ENCODE results near the gene NACA2. TPM values are rescaled to one million over a fixed set of nuclear protein-coding genes. Genes with fewer than 3 reads are reported as not detected.

NACA2 gene
- total and polyA plus RNA-seq, 2 of the 4 experiments (the other 2 are of a cell fraction): not detected

GRCh38 chr17:61611323-61611722 is 20.3 kb upstream of the NACA2 start:
- Histone ChIP-seq H3K9ac (ENCODE audit: low read depth, low read length) (no peak overlapping the region), H3K9me3 (ENCODE audit: control insufficient read depth, insufficient read depth, low read length) (no peaks in the 10 kb centered on the region), H3K14ac (replicated peaks; ENCODE audit: low read depth, low read length) (no peak overlapping the region), H3K9me1 (ENCODE audit: insufficient read depth, low read length) (peaks cover 2% of the 10 kb centered on the region; the same call in 1 of the 2 replicates), H4K91ac (ENCODE audit: insufficient read depth, low read depth, low read length) (no peak overlapping the region), H2BK20ac (ENCODE audit: low read depth, low read length) (no peak overlapping the region), H2AK9ac (replicated peaks; ENCODE audit: low read depth, low read length, poor library complexity) (no peak overlapping the region), H3K4ac (ENCODE audit: low read depth, low read length) (no peak overlapping the region), H3K56ac (ENCODE audit: extremely low read depth, insufficient read depth, low read length) (no peak overlapping the region), H3K27ac (ENCODE audit: insufficient read depth, low read length) (no peak overlapping the region), H2BK5ac (ENCODE audit: low read depth, low read length, poor library complexity, severe bottlenecking) (no peak overlapping the region), H4K5ac (ENCODE audit: low read depth, low read length) (no peak overlapping the region), H3K18ac (ENCODE audit: low read depth, low read length) (no peak overlapping the region), H2BK15ac (ENCODE audit: low read depth, low read length) (no peak overlapping the region), H3K36me3 (ENCODE audit: control insufficient read depth, insufficient read depth, low read length) (no peaks in the 10 kb centered on the region), H3K27me3 (ENCODE audit: control insufficient read depth, insufficient read depth, low read length) (no peaks in the 10 kb centered on the region), H3K79me1 (ENCODE audit: low read depth in 1 of 2, low read length in 2 of 2) (no peaks in the 10 kb centered on the region), H3K23ac (ENCODE audit: low read depth, low read length) (no peak overlapping the region), H4K20me1 (ENCODE audit: insufficient read depth, low read length) (no peaks in the 10 kb centered on the region), H3K4me2 (ENCODE audit: low read depth, low read length) (no peak overlapping the region), H2AK5ac (ENCODE audit: low read depth, low read length) (no peak overlapping the region), H4K8ac (ENCODE audit: low read depth in 2 of 2, low read length in 2 of 2) (no peak overlapping the region), H3K4me3 (ENCODE audit: insufficient read depth, low read depth, low read length) (no peak overlapping the region), H2AFZ (replicated peaks; ENCODE audit: low read length, poor library complexity) (no peak overlapping the region), H2BK120ac (ENCODE audit: low read depth, low read length) (no peak overlapping the region), H3K4me1 (ENCODE audit: control insufficient read depth, insufficient read depth, low read length) (peaks cover 4% of the 10 kb centered on the region)
- in situ Hi-C loops (cut with MboI; ENCODE audit: low sequenced_read_pairs) (no loop called here), intact Hi-C loops (cut with micrococcal nuclease) (no loop called here), dilution Hi-C loops (cut with HindIII; ENCODE audit: low sequenced_read_pairs, unreplicated experiment) (no loop called here)
- ChIA-PET POLR2A (ENCODE audit: unreplicated experiment) (no interaction called here), CTCF (interaction anchor here (1.0 kb wide), 1 partner anchor 28 kb away, joined by 3 read pairs; no protein-coding TSS in a partner anchor)
- ATAC-seq (ENCODE audit: low read depth) (no peak), DNase-seq (no peak)
- no CpG with 5 or more reads among the region's 6 CpGs for WGBS, 2 experiments (ENCODE audit: extremely low coverage in 2 of 2, insufficient read length in 1 of 2)
- no TSS peak for BruUV-seq (replicated peaks)
- no peak for TF ChIP-seq MAFK (IDR thresholded peaks at IDR 0.05; ENCODE audit: low read depth, low read length)

Measured in IMR-90 (cell line).